Measurements from ENCODE around the gene C1orf50. TPM values are rescaled to one million over a fixed set of nuclear protein-coding genes. Genes with fewer than 3 reads are reported as not detected.
A peak's percentile ranks its signal among the peaks of the same experiment; 100 is the strongest.

Gene C1orf50
- total and polyA plus RNA-seq, 2 of the 4 experiments (the other 2 are of a cell fraction), result 2.0 to 6.0 TPM

DNA sequence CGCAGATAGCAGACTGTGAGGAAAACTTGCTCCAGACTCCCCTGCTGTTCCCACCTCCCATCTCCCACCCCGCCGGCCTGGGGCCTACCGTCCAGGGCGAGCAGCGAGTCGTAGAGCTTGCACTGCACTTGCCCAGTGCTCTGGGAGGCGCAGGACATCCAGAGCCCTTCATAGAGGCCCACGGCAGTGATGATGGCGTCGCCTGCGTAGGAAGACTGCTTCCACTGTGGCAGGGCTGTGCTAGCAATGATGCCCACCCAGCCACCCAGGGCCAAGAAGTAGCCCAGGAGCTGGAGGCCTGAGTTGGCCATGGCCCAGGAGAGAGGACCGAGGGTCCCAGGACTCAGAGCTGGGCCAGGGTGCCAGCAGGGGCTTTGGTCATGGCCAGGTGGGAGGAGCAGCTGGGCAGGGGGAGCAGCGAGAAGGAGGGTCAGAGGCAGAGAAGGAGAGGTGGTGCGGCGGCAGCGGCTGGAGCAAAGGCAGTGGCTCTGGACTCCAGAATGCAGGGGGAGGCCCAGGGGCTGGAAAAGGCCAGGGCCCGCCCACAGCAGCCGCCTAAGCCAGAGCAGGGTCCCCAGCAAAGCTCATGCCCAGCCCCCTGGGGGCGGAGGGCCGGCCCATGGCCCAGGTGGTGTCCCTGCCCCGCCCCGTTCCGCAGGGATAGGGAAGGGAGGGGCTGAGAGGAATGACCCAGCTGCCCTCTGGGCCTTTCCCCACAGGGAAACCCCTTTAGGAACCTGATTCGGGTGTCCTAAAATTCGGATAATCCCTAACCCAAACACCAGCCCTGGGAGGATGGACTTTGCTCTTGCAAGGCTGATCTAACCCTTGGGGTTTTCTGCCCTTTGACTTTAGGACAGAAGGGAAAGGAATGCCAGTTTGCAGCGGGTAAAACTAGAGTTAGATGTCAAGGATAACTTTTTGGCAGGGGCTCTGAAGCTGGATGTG is 27.0 kb upstream of the C1orf50 start, which contains the start of gene CLDN19:
Gene CLDN19 (minus strand): TSS at position 484 of the 948 bp plus-strand sequence. CDS start 173 bp downstream, at position 311.
- DNase-seq, result no peak
- in situ Hi-C loops (cut with MboI; ENCODE audit: low sequenced_read_pairs), result no loop called here
- intact Hi-C loops (cut with micrococcal nuclease), result no loop called here
- TF ChIP-seq MXI1 (IDR thresholded peaks at IDR 0.05; ENCODE audit: borderline replicate concordance, low read depth, low read length) (no peak), FOS (IDR thresholded peaks at IDR 0.05; ENCODE audit: low read depth, low read length) (no peak), MAFK (IDR thresholded peaks at IDR 0.05; ENCODE audit: low read depth, low read length) (no peak), NFE2L2 (IDR thresholded peaks at IDR 0.05; ENCODE audit: low read depth, low read length) (no peak), POLR2A (IDR thresholded peaks at IDR 0.05; ENCODE audit: low read depth, low read length) (no peak), CEBPB (IDR thresholded peaks at IDR 0.05; ENCODE audit: low read depth, low read length) (no peak), RFX5 (IDR thresholded peaks at IDR 0.05; ENCODE audit: low read depth, low read length) (no peak), RAD21 (IDR thresholded peaks at IDR 0.05; ENCODE audit: low read length) (no peak), MAZ (IDR thresholded peaks at IDR 0.05; ENCODE audit: borderline replicate concordance, low read depth, low read length) (no peak), CHD1 (IDR thresholded peaks at IDR 0.05; ENCODE audit: low read depth, low read length) (no peak), RCOR1 (IDR thresholded peaks at IDR 0.05; ENCODE audit: insufficient replicate concordance, low read length) (no peak), BHLHE40 (IDR thresholded peaks at IDR 0.05; ENCODE audit: low read depth, low read length) (no peak)
- TF ChIP-seq, protein P1, sequence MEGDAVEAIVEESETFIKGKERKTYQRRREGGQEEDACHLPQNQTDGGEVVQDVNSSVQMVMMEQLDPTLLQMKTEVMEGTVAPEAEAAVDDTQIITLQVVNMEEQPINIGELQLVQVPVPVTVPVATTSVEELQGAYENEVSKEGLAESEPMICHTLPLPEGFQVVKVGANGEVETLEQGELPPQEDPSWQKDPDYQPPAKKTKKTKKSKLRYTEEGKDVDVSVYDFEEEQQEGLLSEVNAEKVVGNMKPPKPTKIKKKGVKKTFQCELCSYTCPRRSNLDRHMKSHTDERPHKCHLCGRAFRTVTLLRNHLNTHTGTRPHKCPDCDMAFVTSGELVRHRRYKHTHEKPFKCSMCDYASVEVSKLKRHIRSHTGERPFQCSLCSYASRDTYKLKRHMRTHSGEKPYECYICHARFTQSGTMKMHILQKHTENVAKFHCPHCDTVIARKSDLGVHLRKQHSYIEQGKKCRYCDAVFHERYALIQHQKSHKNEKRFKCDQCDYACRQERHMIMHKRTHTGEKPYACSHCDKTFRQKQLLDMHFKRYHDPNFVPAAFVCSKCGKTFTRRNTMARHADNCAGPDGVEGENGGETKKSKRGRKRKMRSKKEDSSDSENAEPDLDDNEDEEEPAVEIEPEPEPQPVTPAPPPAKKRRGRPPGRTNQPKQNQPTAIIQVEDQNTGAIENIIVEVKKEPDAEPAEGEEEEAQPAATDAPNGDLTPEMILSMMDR (conservative IDR thresholded peaks at IDR 0.05; ENCODE audit: low read depth, low read length), result no peak
- TF ChIP-seq, protein P2, sequence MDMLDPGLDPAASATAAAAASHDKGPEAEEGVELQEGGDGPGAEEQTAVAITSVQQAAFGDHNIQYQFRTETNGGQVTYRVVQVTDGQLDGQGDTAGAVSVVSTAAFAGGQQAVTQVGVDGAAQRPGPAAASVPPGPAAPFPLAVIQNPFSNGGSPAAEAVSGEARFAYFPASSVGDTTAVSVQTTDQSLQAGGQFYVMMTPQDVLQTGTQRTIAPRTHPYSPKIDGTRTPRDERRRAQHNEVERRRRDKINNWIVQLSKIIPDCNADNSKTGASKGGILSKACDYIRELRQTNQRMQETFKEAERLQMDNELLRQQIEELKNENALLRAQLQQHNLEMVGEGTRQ (IDR thresholded peaks at IDR 0.05; ENCODE audit: low read depth, low read length), result no peak
- TF ChIP-seq, protein P3, sequence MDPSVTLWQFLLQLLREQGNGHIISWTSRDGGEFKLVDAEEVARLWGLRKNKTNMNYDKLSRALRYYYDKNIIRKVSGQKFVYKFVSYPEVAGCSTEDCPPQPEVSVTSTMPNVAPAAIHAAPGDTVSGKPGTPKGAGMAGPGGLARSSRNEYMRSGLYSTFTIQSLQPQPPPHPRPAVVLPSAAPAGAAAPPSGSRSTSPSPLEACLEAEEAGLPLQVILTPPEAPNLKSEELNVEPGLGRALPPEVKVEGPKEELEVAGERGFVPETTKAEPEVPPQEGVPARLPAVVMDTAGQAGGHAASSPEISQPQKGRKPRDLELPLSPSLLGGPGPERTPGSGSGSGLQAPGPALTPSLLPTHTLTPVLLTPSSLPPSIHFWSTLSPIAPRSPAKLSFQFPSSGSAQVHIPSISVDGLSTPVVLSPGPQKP (IDR thresholded peaks at IDR 0.05; ENCODE audit: borderline replicate concordance, low read depth, low read length), result no peak

More for the DNA sequence above, 27.0 kb upstream of the C1orf50 start, which contains the start of gene CLDN19:
- H3K27ac ChIP-seq (ENCODE audit: insufficient read depth, low read length), result no peak within 1 kb of the TSS
- H4K5ac ChIP-seq (ENCODE audit: low read depth, low read length), result no peak within 1 kb of the TSS
- H3K36me3 ChIP-seq (ENCODE audit: control insufficient read depth, insufficient read depth, low read length), result no peaks in the 10 kb centered on the region
- H2BK120ac ChIP-seq (ENCODE audit: low read depth, low read length), result no peak within 1 kb of the TSS
- H3K23ac ChIP-seq (ENCODE audit: low read depth, low read length), result no peak within 1 kb of the TSS
- ATAC-seq (ENCODE audit: low read depth), result no peak
- no peak within 1 kb of the TSS for H3K14ac ChIP-seq (replicated peaks; ENCODE audit: low read depth, low read length)
- 74% methylated on average over 6 of the region's 27 CpGs; no CpG with 5 or more reads in 1 of the 2 experiments for whole genome bisulfite sequencing, 2 experiments (ENCODE audit: extremely low coverage in 2 of 2, insufficient read length in 1 of 2)
- H3K56ac ChIP-seq (ENCODE audit: extremely low read depth, insufficient read depth, low read length), result no peak within 1 kb of the TSS
- CTCF ChIA-PET, result no interaction called here
- no peak within 1 kb of the TSS for H4K91ac ChIP-seq (ENCODE audit: insufficient read depth, low read depth, low read length)
- POLR2A ChIA-PET (ENCODE audit: unreplicated experiment), result no interaction called here
- H4K20me1 ChIP-seq (ENCODE audit: insufficient read depth, low read length), result no peaks in the 10 kb centered on the region; the same call in 1 of the 2 replicates
- no peak within 1 kb of the TSS for H2AK5ac ChIP-seq (ENCODE audit: low read depth, low read length)
- H2AK9ac ChIP-seq (replicated peaks; ENCODE audit: low read depth, low read length, poor library complexity), result no peak within 1 kb of the TSS
- no peak within 1 kb of the TSS for H3K18ac ChIP-seq (ENCODE audit: low read depth, low read length)
- no peak within 1 kb of the TSS for H3K4me3 ChIP-seq (ENCODE audit: insufficient read depth, low read depth, low read length)
- H3K9me3 ChIP-seq (ENCODE audit: control insufficient read depth, insufficient read depth, low read length), result no peaks in the 10 kb centered on the region
- H2BK15ac ChIP-seq (ENCODE audit: low read depth, low read length), result no peak within 1 kb of the TSS
- no peaks in the 10 kb centered on the region for H3K79me1 ChIP-seq (ENCODE audit: low read depth in 1 of 2, low read length in 2 of 2)
- H4K8ac ChIP-seq (ENCODE audit: low read depth in 2 of 2, low read length in 2 of 2), result no peak within 1 kb of the TSS
- dilution Hi-C loops (cut with HindIII; ENCODE audit: low sequenced_read_pairs, unreplicated experiment), result no loop called here
- H3K4me1 ChIP-seq (ENCODE audit: control insufficient read depth, insufficient read depth, low read length), result no peaks in the 10 kb centered on the region
- no TSS peak for BruUV-seq (replicated peaks)
- H2BK5ac ChIP-seq (ENCODE audit: low read depth, low read length, poor library complexity, severe bottlenecking), result no peak within 1 kb of the TSS
- no peak within 1 kb of the TSS for H3K4me2 ChIP-seq (ENCODE audit: low read depth, low read length)
- no peak within 1 kb of the TSS for H3K4ac ChIP-seq (ENCODE audit: low read depth, low read length)
- no peaks in the 10 kb centered on the region for H3K9me1 ChIP-seq (ENCODE audit: insufficient read depth, low read length)
- H3K27me3 ChIP-seq (ENCODE audit: control insufficient read depth, insufficient read depth, low read length), result no peaks in the 10 kb centered on the region; the same call in 1 of the 2 replicates
- no peak within 1 kb of the TSS for H3K9ac ChIP-seq (ENCODE audit: low read depth, low read length)
- H2AFZ ChIP-seq (replicated peaks; ENCODE audit: low read length, poor library complexity), result peak within 1 kb of the TSS; percentile 16
- no peak within 1 kb of the TSS for H2BK20ac ChIP-seq (ENCODE audit: low read depth, low read length)
